Loucy (cell line): ENCODE results near the gene ZFR.

Source experiments
- H2AFZ ChIP-seq: fragments of 200-600 bp; sonication (generic); 2 replicates; pipeline ENCODE4 v1.6.0; 2016; ENCODE audit warnings: antibody characterized with exemption, mild to moderate bottlenecking, low read length, moderate library complexity
- H3F3A ChIP-seq: fragments of 200-600 bp; 2 replicates; pipeline ENCODE4 v1.6.0; 2016; ENCODE audit warnings: antibody characterized with exemption, low read depth, mild to moderate bottlenecking
- H3K27me3 ChIP-seq: fragments of 200-600 bp; sonication (generic); 2 replicates; pipeline ENCODE4 v1.6.1; 2014; ENCODE audit warnings: low read length, mild to moderate bottlenecking; ENCODE audit not compliant: insufficient read depth, poor library complexity, severe bottlenecking
- H3K36me3 ChIP-seq: fragments of 200-600 bp; sonication (generic); 2 replicates; pipeline ENCODE4 v1.6.1; 2016; ENCODE audit warnings: low read length; ENCODE audit not compliant: insufficient read depth
- H3K4me1 ChIP-seq: fragments of 200-600 bp; sonication (generic); 2 replicates; pipeline ENCODE4 v1.5.1; 2014; ENCODE audit warnings: low read length, mild to moderate bottlenecking; ENCODE audit not compliant: insufficient read depth, poor library complexity, severe bottlenecking
- H3K4me2 ChIP-seq: fragments of 200-600 bp; sonication (generic); 2 replicates; pipeline ENCODE4 v1.6.0; 2014; ENCODE audit warnings: antibody characterized with exemption, low read length, low read depth, mild to moderate bottlenecking; ENCODE audit not compliant: poor library complexity, severe bottlenecking
- H3K4me3 ChIP-seq: fragments of 200-600 bp; sonication (generic); 2 replicates; pipeline ENCODE4 v1.5.1; 2014; ENCODE audit warnings: low read length, mild to moderate bottlenecking, mixed read lengths; ENCODE audit not compliant: poor library complexity, severe bottlenecking
- H3K79me2 ChIP-seq: fragments of 200-600 bp; sonication (generic); 2 replicates; pipeline ENCODE4 v1.6.1; 2014; ENCODE audit warnings: low read length; ENCODE audit not compliant: insufficient read depth
- H3K9ac ChIP-seq: fragments of 200-600 bp; sonication (generic); 2 replicates; pipeline ENCODE4 v1.6.0; 2014; ENCODE audit warnings: mild to moderate bottlenecking, low read depth, low read length, moderate library complexity; ENCODE audit not compliant: poor library complexity, severe bottlenecking
- H3K9me2 ChIP-seq: fragments of 200-600 bp; sonication (generic); replicated peaks from 2 replicates; pipeline ENCODE4 v1.6.1; 2016; ENCODE audit warnings: low read depth, low read length, mixed read lengths
- H3K9me3 ChIP-seq: fragments of 200-600 bp; sonication (generic); 2 replicates; pipeline ENCODE4 v1.6.1; 2014; ENCODE audit warnings: mild to moderate bottlenecking, antibody characterized with exemption, low read length, low read depth; ENCODE audit not compliant: insufficient read depth
- H4K20me1 ChIP-seq: fragments of 200-600 bp; sonication (generic); 2 replicates; pipeline ENCODE4 v1.6.0; 2014; ENCODE audit warnings: antibody characterized with exemption, low read length, mild to moderate bottlenecking; ENCODE audit not compliant: insufficient read depth, poor library complexity, severe bottlenecking
- CTCF ChIP-seq: fragments of 200-600 bp; sonication (generic); conservative IDR thresholded peaks from 2 replicates; pipeline ENCODE4 v1.5.1; 2014; ENCODE audit warnings: mild to moderate bottlenecking, antibody characterized with exemption, low read length
- EZH2phosphoT487 ChIP-seq: fragments of 200-600 bp; IDR thresholded peaks from 2 replicates; pipeline ENCODE4 v1.6.1; 2018; ENCODE audit warnings: antibody characterized with exemption, mild to moderate bottlenecking, moderate library complexity, borderline replicate concordance

The ZFR gene

GRCh38 chr5:32426440-32427151 is 17.9 kb downstream of the ZFR start:
- TF ChIP-seq CTCF (no peak), EZH2phosphoT487 (no peak)
- no peaks in the 10 kb centered on the region for H3K9me2 ChIP-seq
- H3K9ac ChIP-seq, result no peak overlapping the region
- no peaks in the 10 kb centered on the region for H3F3A ChIP-seq
- H3K4me1 ChIP-seq, result peaks cover under 1% of the 10 kb centered on the region
- H2AFZ ChIP-seq, result no peak overlapping the region
- peaks cover 100% of the 10 kb centered on the region for H3K79me2 ChIP-seq
- H4K20me1 ChIP-seq, result peaks cover 73% of the 10 kb centered on the region
- no peak overlapping the region for H3K4me2 ChIP-seq
- H3K27me3 ChIP-seq, result no peaks in the 10 kb centered on the region
- no peak overlapping the region for H3K4me3 ChIP-seq
- H3K9me3 ChIP-seq, result peaks cover 17% of the 10 kb centered on the region; the same call in 1 of the 2 replicates
- peaks cover 42% of the 10 kb centered on the region for H3K36me3 ChIP-seq

DNA sequence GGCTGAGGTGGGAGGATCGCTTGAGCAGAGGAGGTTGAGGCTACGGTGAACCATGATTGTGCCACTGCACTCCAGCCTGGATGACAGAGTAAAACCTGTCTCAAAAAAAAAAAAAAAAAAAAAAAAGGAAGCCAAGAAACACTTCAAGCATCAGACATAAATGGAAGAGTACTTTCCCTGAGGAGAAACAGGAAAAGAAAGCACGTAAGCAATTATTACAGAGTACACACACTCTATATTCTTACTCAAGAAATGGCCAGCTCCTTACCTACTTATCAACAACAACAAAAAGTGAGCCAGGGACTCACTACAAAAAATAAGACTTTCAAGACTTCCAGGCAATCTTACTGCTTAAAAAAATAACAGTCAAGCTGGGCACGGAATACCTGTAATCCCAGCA is 21.8 kb downstream of the ZFR start:
- Histone ChIP-seq H3K27me3 (no peaks in the 10 kb centered on the region), H3K36me3 (peaks cover 46% of the 10 kb centered on the region), H3K9me2 (no peaks in the 10 kb centered on the region), H4K20me1 (peaks cover 72% of the 10 kb centered on the region), H3K9ac (no peak overlapping the region), H3K4me3 (no peak overlapping the region), H3K9me3 (peaks cover 17% of the 10 kb centered on the region; the same call in 1 of the 2 replicates), H3K4me2 (no peak overlapping the region), H3K4me1 (peaks cover 5% of the 10 kb centered on the region), H3F3A (no peaks in the 10 kb centered on the region), H2AFZ (no peak overlapping the region), H3K79me2 (peaks cover 94% of the 10 kb centered on the region)
- no peak for TF ChIP-seq EZH2phosphoT487
- no peak for TF ChIP-seq CTCF

- Histone ChIP-seq H3K27me3 (no peaks in the 10 kb centered on the region), H4K20me1 (peaks cover 67% of the 10 kb centered on the region), H3K4me3 (no peak overlapping the region), H3K9ac (no peak overlapping the region), H3K4me1 (peaks cover 5% of the 10 kb centered on the region), H3K9me3 (peaks cover 1% of the 10 kb centered on the region; the same call in 1 of the 2 replicates), H3F3A (no peaks in the 10 kb centered on the region), H2AFZ (no peak overlapping the region), H3K9me2 (no peaks in the 10 kb centered on the region), H3K4me2 (no peak overlapping the region), H3K36me3 (peaks cover 44% of the 10 kb centered on the region), H3K79me2 (peaks cover 88% of the 10 kb centered on the region)
- no peak for TF ChIP-seq EZH2phosphoT487
- no peak for TF ChIP-seq CTCF
These were observed 23.5 kb downstream of the ZFR start for GRCh38 chr5:32421075-32421474.
